Ovary (tissue), 9 donors: ENCODE results near the gene LAG3. TPM values are rescaled to one million over a fixed set of nuclear protein-coding genes. Genes with fewer than 3 reads are reported as not detected.

Source experiments
- DNase-seq, 5 donors: peaks; one replicate each; pipeline ENCODE4 v3.0.0-alpha.2; 2019 to 2020
- H3K27ac ChIP-seq, 2 donors: fragments of 200-600 bp; one replicate each; pipeline versions ENCODE4 v1.5.1 to v1.8.0; 2019 to 2022
- H3K27me3 ChIP-seq: fragments of 200-600 bp; one replicate; pipeline ENCODE4 v1.8.0; 2022
- H3K36me3 ChIP-seq: fragments of 200-600 bp; sonication (generic); one replicate; pipeline ENCODE4 v1.5.1; 2019
- H3K4me1 ChIP-seq: one replicate; pipeline ENCODE4 v1.8.1; 2013; ENCODE audit warnings: mild to moderate bottlenecking, moderate library complexity; ENCODE audit not compliant: insufficient read depth
- H3K4me3 ChIP-seq: fragments of 200-600 bp; sonication (generic); one replicate; pipeline ENCODE4 v1.5.1; 2017
- H3K9me3 ChIP-seq, 2 donors: fragments of 200-600 bp in 1 of 2; sonication (generic) in 1 of 2; one replicate each; pipeline versions ENCODE4 v1.5.1 to v1.8.1; 2013 to 2019; ENCODE audit warnings: mild to moderate bottlenecking in 1 of 2, moderate library complexity in 1 of 2
- EP300 ChIP-seq: sonication (generic); formaldehyde crosslinking; IDR thresholded peaks from one replicate; pipeline ENCODE4 v1.6.1; 2017; ENCODE audit warnings: antibody characterized with exemption
- POLR2A ChIP-seq: fragments of 450-650 bp; IDR thresholded peaks from one replicate; pipeline ENCODE4 v1.6.1; 2017; ENCODE audit warnings: antibody characterized with exemption, mild to moderate bottlenecking, moderate library complexity
- WGBS, 3 donors: extraction: QIAGEN DNeasy Blood & Tissue Kit in 1 of 3; methylation state at CpG; one replicate each; pipeline versions ENCODE4 v1.1.5 to v1.1.7; 2013 to 2017; 5-methylcytosine and 5-hydroxymethylcytosine counted together
- intact Hi-C, 4 donors: fragments of 100-400 bp; cut with DNase I; formaldehyde crosslinking; loops; one replicate each; pipeline versions ENCODE4 v1.11.0 to v1.15.1; 2022 to 2023
- polyA plus RNA-seq, 2 donors: library from polyadenylated mRNA; stranded (reverse); fragments of 200-250 nt in 1 of 2; fragments of 350-450 nt in 1 of 2; fragmentation: Illumina TruSeq in 1 of 2; extraction: RNeasy Lipid Tissue Mini Kit (QIAGEN cat#74804) in 1 of 2; gene quantifications; one replicate each; pipeline ENCODE4 v1.2.3, GENCODE V29; 2013 to 2014
- total RNA-seq, 7 donors: library from RNA; depleted of rRNA in 2 of 7; stranded (reverse); fragments of >200 nt in 2 of 7; fragmentation: NEBNext Ultra II Directional in 3 of 7; extraction: Animal tissue kit (Norgen Biotek cat#: 25700) in 3 of 7; gene quantifications; one replicate each; pipeline versions ENCODE4 v1.1.0 to v1.2.4, GENCODE V29; 2016 to 2023
- TF ChIP-seq, protein P1 (sequence below), 3 donors: fragments of 450-650 bp in 2 of 3; fragments of 200-600 bp in 1 of 3; IDR thresholded peaks; one replicate each; pipeline versions ENCODE4 v1.5.1 to v1.8.0; 2016 to 2022; ENCODE audit warnings: antibody characterized with exemption in 3 of 3, mild to moderate bottlenecking in 1 of 3
- donor health status: DM: no; HTN: no; CAD: no; lungs with moderate emphysema.
- donor health status: DM: no; HTN: no; CAD: no.
- donor health status: Bipolar disorder and iron deficiency.
- donor health status: DM: yes; HTN: yes; CAD: no.
- donor health status: DM: no; HTN: no; CAD: no.
- donor health status: DM: yes; HTN: yes; CAD: no.

LAG3 gene
- total and polyA plus RNA-seq, 9 donors = 4.7 to 21.8 (median 14.2) TPM

DNA sequence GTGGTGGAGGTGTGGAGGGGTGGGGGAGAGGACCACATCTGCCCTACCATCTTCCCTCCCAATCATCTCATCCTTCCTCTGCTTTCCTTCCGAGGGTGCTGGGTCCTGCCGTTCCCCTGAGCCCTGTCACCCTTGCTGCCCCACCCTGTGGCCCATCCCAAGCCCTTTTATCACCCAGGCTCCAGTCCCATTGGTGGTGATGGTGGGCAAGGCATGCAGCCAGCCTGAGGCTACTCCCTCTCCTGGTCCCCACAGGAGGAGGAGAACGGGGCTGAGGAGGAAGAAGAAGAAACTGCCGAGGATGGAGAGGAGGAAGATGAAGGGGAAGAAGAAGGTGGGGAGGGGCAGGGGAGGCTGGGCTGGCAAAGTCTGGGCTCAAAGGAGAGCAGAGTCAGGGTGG is 2.7 kb upstream of the LAG3 start:
- no peaks in the 10 kb centered on the region for H3K9me3 ChIP-seq
- no peaks in the 10 kb centered on the region for H3K36me3 ChIP-seq
- intact Hi-C loops = loop anchor here in 1 of 4 donors (10.0 kb wide), 1 partner anchor 215 kb away; the partner anchor contains the start of gene IFFO1
- WGBS, 3 donors = 26 to 39% (median 35%) methylated on average over 4 of the region's 4 CpGs
- no peak for DNase-seq
- H3K4me3 ChIP-seq = no peak overlapping the region
- no peaks in the 10 kb centered on the region for H3K27me3 ChIP-seq
- H3K4me1 ChIP-seq = peaks cover 21% of the 10 kb centered on the region
- H3K27ac ChIP-seq = peak overlapping the region in 1 of 2 donors; percentile 91
- TF ChIP-seq EP300 = no peak
- TF ChIP-seq, protein P1, sequence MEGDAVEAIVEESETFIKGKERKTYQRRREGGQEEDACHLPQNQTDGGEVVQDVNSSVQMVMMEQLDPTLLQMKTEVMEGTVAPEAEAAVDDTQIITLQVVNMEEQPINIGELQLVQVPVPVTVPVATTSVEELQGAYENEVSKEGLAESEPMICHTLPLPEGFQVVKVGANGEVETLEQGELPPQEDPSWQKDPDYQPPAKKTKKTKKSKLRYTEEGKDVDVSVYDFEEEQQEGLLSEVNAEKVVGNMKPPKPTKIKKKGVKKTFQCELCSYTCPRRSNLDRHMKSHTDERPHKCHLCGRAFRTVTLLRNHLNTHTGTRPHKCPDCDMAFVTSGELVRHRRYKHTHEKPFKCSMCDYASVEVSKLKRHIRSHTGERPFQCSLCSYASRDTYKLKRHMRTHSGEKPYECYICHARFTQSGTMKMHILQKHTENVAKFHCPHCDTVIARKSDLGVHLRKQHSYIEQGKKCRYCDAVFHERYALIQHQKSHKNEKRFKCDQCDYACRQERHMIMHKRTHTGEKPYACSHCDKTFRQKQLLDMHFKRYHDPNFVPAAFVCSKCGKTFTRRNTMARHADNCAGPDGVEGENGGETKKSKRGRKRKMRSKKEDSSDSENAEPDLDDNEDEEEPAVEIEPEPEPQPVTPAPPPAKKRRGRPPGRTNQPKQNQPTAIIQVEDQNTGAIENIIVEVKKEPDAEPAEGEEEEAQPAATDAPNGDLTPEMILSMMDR (IDR thresholded peaks at IDR 0.05) = no peak
- TF ChIP-seq POLR2A = no peak

DNA sequence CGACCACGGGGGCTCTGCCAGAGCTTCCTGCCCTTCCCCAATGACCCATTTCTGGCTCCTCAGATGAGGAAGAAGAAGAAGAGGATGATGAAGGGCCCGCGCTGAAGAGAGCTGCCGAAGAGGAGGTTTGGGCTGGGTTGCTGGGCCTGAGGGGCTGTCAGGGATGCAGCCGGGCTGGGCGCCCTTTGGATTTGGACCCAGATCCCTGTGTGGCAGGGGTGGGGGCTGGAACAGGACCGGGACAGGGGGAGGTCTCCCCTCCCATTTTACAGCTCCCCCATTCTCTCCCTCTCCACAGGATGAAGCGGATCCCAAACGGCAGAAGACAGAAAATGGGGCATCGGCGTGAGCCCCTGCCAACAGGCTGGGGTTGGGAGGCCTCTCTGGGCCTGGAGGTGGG is 2.2 kb upstream of the LAG3 start:
- no peak overlapping the region for H3K4me3 ChIP-seq
- DNase-seq = no peak
- WGBS, 3 donors = 65 to 74% (median 65%) methylated on average over 12 of the region's 12 CpGs
- intact Hi-C loops = loop anchor here in 1 of 4 donors (10.0 kb wide), 1 partner anchor 215 kb away; the partner anchor contains the start of gene IFFO1
- H3K9me3 ChIP-seq = no peaks in the 10 kb centered on the region
- H3K4me1 ChIP-seq = peaks cover 19% of the 10 kb centered on the region
- TF ChIP-seq EP300 (no peak), POLR2A (no peak)
- TF ChIP-seq, protein P1 (IDR thresholded peaks at IDR 0.05) = no peak
- no peaks in the 10 kb centered on the region for H3K36me3 ChIP-seq
- H3K27ac ChIP-seq = peak overlapping the region in 1 of 2 donors; percentile 22
- no peaks in the 10 kb centered on the region for H3K27me3 ChIP-seq

DNA sequence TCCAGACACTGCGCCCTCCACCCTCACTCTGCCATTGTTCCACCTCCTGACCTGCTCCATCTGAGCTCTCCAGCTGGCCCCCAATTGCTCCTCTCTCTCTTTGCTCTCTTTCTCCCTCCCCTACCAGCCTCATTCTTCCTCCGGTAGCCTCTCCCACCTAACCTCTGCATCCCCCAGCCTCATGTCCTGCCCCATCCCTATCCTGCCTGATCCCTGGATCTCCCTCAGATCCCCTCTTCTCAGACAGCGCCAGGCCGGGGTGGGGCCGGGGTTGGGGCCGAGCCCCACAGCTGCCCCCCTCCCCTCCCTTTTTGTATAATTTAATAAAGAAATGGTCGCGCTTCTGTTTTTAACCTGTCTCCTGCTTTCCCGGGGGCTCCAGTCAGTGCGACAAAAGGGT is 1.7 kb upstream of the LAG3 start:
- intact Hi-C loops = loop anchor here in 1 of 4 donors (10.0 kb wide), 1 partner anchor 216 kb away; the partner anchor contains the start of gene IFFO1
- peak overlapping the region in 1 of 2 donors; percentile 22 for H3K27ac ChIP-seq
- no peak for DNase-seq
- 58 to 67% (median 63%) methylated on average over 10 of the region's 10 CpGs for WGBS, 3 donors
- H3K4me1 ChIP-seq = peaks cover 17% of the 10 kb centered on the region
- H3K36me3 ChIP-seq = no peaks in the 10 kb centered on the region
- TF ChIP-seq POLR2A (no peak), EP300 (no peak)
- TF ChIP-seq, protein P1 (IDR thresholded peaks at IDR 0.05) = no peak
- H3K9me3 ChIP-seq = no peaks in the 10 kb centered on the region
- no peaks in the 10 kb centered on the region for H3K27me3 ChIP-seq
- no peak overlapping the region for H3K4me3 ChIP-seq

DNA sequence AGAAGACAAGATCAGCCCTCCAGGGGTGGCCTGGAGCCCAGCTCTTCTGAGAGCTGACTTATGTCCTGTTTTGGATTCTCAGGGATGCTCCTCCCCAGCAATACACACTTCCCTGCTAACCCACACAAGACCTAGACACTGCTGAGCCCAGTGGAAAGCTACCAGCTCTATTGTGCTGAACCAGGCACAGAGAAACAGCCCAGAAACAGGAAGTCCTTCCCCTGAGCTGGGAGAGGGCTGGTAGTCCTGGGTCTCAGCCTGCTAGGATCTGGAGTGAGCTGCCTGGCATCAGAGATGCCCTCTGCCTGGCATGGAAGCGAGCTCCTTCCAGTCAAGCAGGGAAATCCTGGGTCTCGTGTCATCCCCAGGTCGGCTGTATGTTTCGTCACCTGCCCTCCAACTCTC is 1.2 kb upstream of the LAG3 start:
- TF ChIP-seq EP300 (no peak), POLR2A (no peak)
- TF ChIP-seq, protein P1 (IDR thresholded peaks at IDR 0.05) = no peak
- Histone ChIP-seq H3K27ac (peak overlapping the region; percentile 7 to 55), H3K27me3 (no peaks in the 10 kb centered on the region), H3K9me3 (no peaks in the 10 kb centered on the region), H3K4me3 (no peak overlapping the region), H3K4me1 (peaks cover 17% of the 10 kb centered on the region), H3K36me3 (no peaks in the 10 kb centered on the region)
- 79 to 87% (median 83%) methylated on average over 3 to 4 of the region's 4 CpGs for WGBS, 3 donors
- intact Hi-C loops = loop anchor here in 1 of 4 donors (10.0 kb wide), 1 partner anchor 216 kb away; the partner anchor contains the start of gene IFFO1
- no peak for DNase-seq
